T-helper 22 cell (primary cell): ENCODE measurements around the gene STARD3NL.
"Not testable (repeated sequence)": the region's sequence is repeated elsewhere in the genome, so short reads cannot be mapped to it uniquely, and the experiment has no call there.

ENCODE experiments used
- DNase-seq: peaks from one replicate; pipeline ENCODE4 v3.0.0-alpha.2; 2020; ENCODE audit warnings: low read depth

STARD3NL gene

DNA sequence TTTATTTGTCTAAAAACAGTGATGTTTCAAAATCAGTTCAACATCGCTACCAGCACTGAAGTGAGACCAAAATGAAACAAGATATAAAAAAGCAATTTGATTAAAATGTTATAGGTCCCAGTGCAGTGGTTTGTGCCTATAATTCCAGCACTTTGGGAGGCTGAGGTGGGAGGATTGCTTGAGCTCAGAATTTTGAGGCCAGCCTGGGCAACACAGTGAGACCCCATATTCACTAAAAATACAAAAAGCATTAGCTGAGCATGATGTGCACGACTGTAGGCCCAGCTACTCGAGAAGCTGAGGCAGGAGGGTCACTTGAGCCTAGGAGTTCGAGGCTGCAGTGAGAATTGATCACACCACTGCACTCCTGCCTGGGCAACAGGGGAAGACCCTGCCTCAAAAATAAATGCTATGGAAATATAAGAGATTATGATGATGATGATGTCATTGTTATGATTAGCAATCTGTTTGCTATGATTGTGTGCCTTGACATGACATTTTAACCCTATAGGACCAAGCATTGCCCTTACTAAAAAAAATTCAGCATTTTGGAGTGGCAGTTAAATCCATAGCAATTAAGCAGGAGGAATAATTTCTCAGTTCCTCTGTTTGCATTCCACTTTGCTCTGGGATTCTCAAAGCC is 91.8 kb downstream of the STARD3NL start:
- not testable (repeated sequence) for DNase-seq

DNA sequence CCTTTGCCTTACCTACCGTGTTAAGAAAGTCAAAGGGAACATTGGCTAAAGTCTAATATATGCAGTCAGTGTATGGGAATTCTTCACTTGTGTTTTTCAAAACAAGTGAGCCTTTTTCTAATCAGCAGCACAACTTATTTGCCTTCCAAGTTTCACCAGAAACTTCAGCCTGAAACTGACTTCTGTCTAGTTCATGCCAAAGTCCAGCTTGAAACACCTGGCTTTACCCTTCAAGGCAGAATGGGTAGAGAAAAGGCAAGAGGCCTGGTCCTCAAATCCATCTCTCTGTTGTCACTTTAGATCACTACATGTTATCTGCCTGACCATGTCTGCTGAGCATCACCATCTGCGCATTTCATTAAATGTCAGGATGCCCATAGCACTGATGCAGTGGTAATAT is 92.4 kb downstream of the STARD3NL start:
- not testable (repeated sequence) for DNase-seq

DNA sequence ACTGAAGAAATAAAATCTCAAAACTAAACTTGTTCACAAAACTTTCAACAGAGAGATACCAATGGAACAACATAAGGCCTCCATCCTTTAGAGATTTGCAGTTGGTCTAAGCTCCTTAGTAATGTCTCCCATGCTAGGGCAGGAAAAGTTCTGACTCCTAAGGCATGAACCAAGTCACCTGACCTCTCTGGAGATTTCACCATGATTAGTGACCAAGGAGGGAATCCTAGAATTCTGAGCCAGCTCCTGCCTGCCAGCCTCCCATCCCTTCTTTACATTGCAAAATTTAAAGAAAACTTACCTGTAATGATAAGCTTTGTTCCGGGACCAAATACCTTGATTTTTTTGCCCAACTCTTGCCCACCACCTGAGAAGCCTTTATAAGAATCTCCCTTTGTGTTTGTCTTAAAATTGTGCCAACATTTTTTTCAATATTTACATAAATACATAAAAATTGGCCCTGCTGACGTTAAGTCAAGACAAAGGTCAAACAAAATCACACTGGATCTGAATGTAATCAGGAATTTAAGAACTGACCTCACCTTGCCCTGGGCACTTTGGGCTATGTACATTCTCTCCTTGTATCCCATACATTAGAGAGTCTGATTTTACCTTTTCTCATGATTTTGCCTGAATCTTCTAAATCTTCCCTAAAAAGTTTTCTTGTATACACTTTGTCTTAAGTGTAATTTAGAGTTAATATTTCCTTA is 95.4 kb downstream of the STARD3NL start, which contains the start of gene TARP:
Gene TARP, minus strand, starts transcription at position 351 of the 710 bp plus-strand sequence.
- no peak for DNase-seq

DNA sequence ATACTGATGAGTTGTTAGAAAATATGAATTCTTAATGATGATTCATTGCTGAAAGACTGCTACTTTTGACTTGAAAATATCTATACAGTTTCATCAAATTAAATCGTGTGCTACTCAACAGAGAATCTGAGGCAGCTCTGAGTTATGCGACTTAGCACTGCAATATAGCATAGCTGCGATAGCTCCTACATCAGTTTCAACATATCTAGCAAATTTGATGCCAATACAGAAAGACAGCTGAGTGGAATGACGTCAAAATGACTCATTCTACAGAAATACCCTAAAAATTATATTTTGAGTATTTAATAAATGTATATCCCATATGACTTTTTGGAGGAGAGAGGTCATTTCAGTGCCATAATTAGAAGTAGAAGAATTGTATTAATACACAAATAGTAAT is 96.4 kb downstream of the STARD3NL start:
- no peak for DNase-seq

DNA sequence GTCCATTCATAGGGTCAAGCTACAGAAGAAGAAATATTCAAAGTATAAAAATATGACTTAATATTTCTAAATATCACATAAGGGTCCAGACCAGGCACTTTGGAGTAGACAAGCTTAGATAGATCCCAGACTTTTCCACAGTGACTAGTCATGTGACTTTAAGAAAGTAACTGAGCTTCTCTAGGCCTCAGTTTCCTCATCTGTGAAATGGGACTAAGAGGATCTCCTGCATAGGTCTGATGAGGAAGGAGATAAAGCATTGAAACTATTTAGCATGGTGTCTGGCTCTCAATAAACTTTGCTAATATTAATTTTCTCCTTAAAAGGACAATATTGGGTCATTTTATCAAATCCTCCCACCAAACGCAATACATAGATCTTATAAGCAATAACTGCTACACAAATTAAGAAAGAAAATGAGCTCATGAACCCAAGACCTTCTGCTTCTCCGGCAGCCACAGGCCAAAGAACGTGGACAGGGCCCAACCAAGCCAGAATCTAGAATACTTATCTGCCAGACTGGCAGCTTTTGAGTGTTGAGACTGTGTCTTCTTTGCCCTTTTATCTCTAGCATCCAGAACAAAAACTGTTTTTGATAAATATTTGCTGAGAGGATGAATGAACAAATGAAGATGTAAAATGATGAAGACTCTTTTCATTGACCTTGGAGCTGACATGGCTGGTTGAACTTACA is 97.0 kb downstream of the STARD3NL start:
- DNase-seq: no peak

DNA sequence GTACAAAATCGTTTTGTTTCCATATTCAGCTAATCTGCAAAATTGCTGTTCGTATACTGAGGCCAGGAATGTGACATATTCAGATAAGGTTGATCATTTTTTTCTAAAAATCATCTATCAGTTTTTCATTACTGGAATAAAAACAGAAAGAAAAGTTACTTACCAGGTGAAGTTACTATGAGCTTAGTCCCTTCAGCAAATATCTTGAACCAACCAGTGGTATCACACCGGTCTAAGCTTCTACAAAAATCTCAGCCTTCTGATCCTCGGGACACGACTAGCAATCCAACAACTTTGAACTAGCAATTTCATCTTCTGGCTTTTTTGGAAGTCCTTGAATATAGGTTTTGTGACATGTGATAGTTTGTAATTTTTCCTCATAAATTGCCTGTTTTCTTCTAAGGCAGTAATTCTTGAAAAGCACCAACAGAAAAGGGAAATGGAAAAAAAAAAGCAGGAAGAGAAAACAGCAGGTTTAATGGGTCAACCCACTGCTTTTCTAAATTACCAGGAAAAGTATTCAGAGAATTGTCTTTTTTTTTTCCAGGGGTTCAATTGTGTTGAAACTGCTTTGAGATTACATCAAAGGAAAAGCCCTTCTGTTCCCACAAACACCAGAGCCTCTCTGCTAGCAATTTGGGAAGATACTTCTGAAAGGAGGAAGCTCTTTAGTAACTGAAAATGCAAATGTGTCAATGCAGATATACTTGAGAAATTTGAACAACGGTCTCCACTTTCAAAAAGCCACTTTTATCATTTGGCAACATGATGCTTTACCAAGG is 98.2 kb downstream of the STARD3NL start:
- no peak for DNase-seq

DNA sequence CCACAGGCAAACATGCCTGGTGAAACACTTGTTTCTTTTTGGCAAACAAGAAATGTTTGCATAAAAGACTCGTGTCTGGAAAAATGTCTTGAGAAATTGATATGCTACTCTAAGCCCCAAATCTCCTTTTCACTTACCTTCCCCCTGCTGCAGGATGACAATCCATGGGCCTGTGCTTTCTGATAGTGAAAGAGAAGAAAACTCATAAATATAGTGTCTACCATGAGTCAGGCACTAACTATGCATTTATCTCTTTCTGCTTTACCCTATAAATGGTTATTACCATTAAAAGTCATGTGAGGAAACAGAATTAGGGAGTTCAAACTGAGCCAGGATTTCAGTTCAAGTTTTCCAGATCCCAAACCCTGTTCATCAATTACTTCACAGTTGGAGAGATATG is 102.0 kb downstream of the STARD3NL start:
- no peak for DNase-seq
